ENCODE data around the gene FAM171A1.

FAM171A1 gene

GRCh38 chr10:15254808-15255648, 116.1 kb downstream of the FAM171A1 start:
- H3K27me3 ChIP-seq (ENCODE audit: control insufficient read depth in 2 of 2, insufficient read depth in 2 of 2, low read length in 2 of 2): no peaks in the 10 kb centered on the region
- no peaks in the 10 kb centered on the region for H3K9me3 ChIP-seq (ENCODE audit: control insufficient read depth in 2 of 2, low read length in 2 of 2)
- H3K9ac ChIP-seq (ENCODE audit: low read depth in 1 of 2, low read length in 2 of 2): no peak overlapping the region
- peak overlapping the region in 1 of 2 donors; percentile 2 for H3K4me3 ChIP-seq (ENCODE audit: low read length in 2 of 2)
- H3K36me3 ChIP-seq (ENCODE audit: control insufficient read depth in 2 of 2, insufficient read depth in 2 of 2, low read length in 2 of 2): peaks cover 0 to 9% of the 10 kb centered on the region in 2 donors
- H3K27ac ChIP-seq (ENCODE audit: low read depth in 2 of 2, low read length in 2 of 2): no peak overlapping the region
- no peaks in the 10 kb centered on the region for H3K4me1 ChIP-seq (ENCODE audit: control insufficient read depth in 2 of 2, insufficient read depth in 2 of 2, low read length in 2 of 2)

- Histone ChIP-seq H3K27ac (ENCODE audit: low read depth in 2 of 2, low read length in 2 of 2) (no peak overlapping the region), H3K27me3 (ENCODE audit: control insufficient read depth in 2 of 2, insufficient read depth in 2 of 2, low read length in 2 of 2) (no peaks in the 10 kb centered on the region), H3K36me3 (ENCODE audit: control insufficient read depth in 2 of 2, insufficient read depth in 2 of 2, low read length in 2 of 2) (peaks cover 0 to 9% of the 10 kb centered on the region in 2 donors), H3K9ac (ENCODE audit: low read depth in 1 of 2, low read length in 2 of 2) (no peak overlapping the region), H3K4me1 (ENCODE audit: control insufficient read depth in 2 of 2, insufficient read depth in 2 of 2, low read length in 2 of 2) (no peaks in the 10 kb centered on the region), H3K4me3 (ENCODE audit: low read length in 2 of 2) (peak overlapping the region in 1 of 2 donors; percentile 2), H3K9me3 (ENCODE audit: control insufficient read depth in 2 of 2, low read length in 2 of 2) (no peaks in the 10 kb centered on the region)
Measured at GRCh38 chr10:15253951-15254807, 116.9 kb downstream of the FAM171A1 start.

GRCh38 chr10:15252396-15252795, 118.7 kb downstream of the FAM171A1 start:
- H3K27ac ChIP-seq (ENCODE audit: low read depth in 2 of 2, low read length in 2 of 2): no peak overlapping the region
- no peaks in the 10 kb centered on the region for H3K9me3 ChIP-seq (ENCODE audit: control insufficient read depth in 2 of 2, low read length in 2 of 2)
- H3K36me3 ChIP-seq (ENCODE audit: control insufficient read depth in 2 of 2, insufficient read depth in 2 of 2, low read length in 2 of 2): peaks cover 5 to 13% of the 10 kb centered on the region in 2 donors
- H3K4me1 ChIP-seq (ENCODE audit: control insufficient read depth in 2 of 2, insufficient read depth in 2 of 2, low read length in 2 of 2): no peaks in the 10 kb centered on the region
- no peak overlapping the region for H3K4me3 ChIP-seq (ENCODE audit: low read length in 2 of 2)
- no peak overlapping the region for H3K9ac ChIP-seq (ENCODE audit: low read depth in 1 of 2, low read length in 2 of 2)
- H3K27me3 ChIP-seq (ENCODE audit: control insufficient read depth in 2 of 2, insufficient read depth in 2 of 2, low read length in 2 of 2): no peaks in the 10 kb centered on the region

- Histone ChIP-seq H3K4me3 (ENCODE audit: low read length in 2 of 2) (no peak overlapping the region), H3K27me3 (ENCODE audit: control insufficient read depth in 2 of 2, insufficient read depth in 2 of 2, low read length in 2 of 2) (no peaks in the 10 kb centered on the region), H3K9me3 (ENCODE audit: control insufficient read depth in 2 of 2, low read length in 2 of 2) (no peaks in the 10 kb centered on the region), H3K9ac (ENCODE audit: low read depth in 1 of 2, low read length in 2 of 2) (no peak overlapping the region), H3K4me1 (ENCODE audit: control insufficient read depth in 2 of 2, insufficient read depth in 2 of 2, low read length in 2 of 2) (no peaks in the 10 kb centered on the region), H3K36me3 (ENCODE audit: control insufficient read depth in 2 of 2, insufficient read depth in 2 of 2, low read length in 2 of 2) (peaks cover 5 to 15% of the 10 kb centered on the region in 2 donors), H3K27ac (ENCODE audit: low read depth in 2 of 2, low read length in 2 of 2) (no peak overlapping the region)
Measured at GRCh38 chr10:15251791-15252380, 119.2 kb downstream of the FAM171A1 start.

- H3K36me3 ChIP-seq (ENCODE audit: control insufficient read depth in 2 of 2, insufficient read depth in 2 of 2, low read length in 2 of 2): peaks cover 8% of the 10 kb centered on the region in 2 donors
- no peak overlapping the region for H3K9ac ChIP-seq (ENCODE audit: low read depth in 1 of 2, low read length in 2 of 2)
- no peak overlapping the region for H3K4me3 ChIP-seq (ENCODE audit: low read length in 2 of 2)
- no peaks in the 10 kb centered on the region for H3K9me3 ChIP-seq (ENCODE audit: control insufficient read depth in 2 of 2, low read length in 2 of 2)
- no peak overlapping the region for H3K27ac ChIP-seq (ENCODE audit: low read depth in 2 of 2, low read length in 2 of 2)
- no peaks in the 10 kb centered on the region for H3K4me1 ChIP-seq (ENCODE audit: control insufficient read depth in 2 of 2, insufficient read depth in 2 of 2, low read length in 2 of 2)
- H3K27me3 ChIP-seq (ENCODE audit: control insufficient read depth in 2 of 2, insufficient read depth in 2 of 2, low read length in 2 of 2): no peaks in the 10 kb centered on the region
Measured at GRCh38 chr10:15245530-15245929, 125.6 kb downstream of the FAM171A1 start.

- Histone ChIP-seq H3K36me3 (ENCODE audit: control insufficient read depth in 2 of 2, insufficient read depth in 2 of 2, low read length in 2 of 2) (peaks cover 6 to 8% of the 10 kb centered on the region in 2 donors), H3K27ac (ENCODE audit: low read depth in 2 of 2, low read length in 2 of 2) (no peak overlapping the region), H3K9ac (ENCODE audit: low read depth in 1 of 2, low read length in 2 of 2) (no peak overlapping the region), H3K4me1 (ENCODE audit: control insufficient read depth in 2 of 2, insufficient read depth in 2 of 2, low read length in 2 of 2) (no peaks in the 10 kb centered on the region), H3K27me3 (ENCODE audit: control insufficient read depth in 2 of 2, insufficient read depth in 2 of 2, low read length in 2 of 2) (no peaks in the 10 kb centered on the region), H3K9me3 (ENCODE audit: control insufficient read depth in 2 of 2, low read length in 2 of 2) (no peaks in the 10 kb centered on the region), H3K4me3 (ENCODE audit: low read length in 2 of 2) (no peak overlapping the region)
Measured at GRCh38 chr10:15244635-15245197, 126.4 kb downstream of the FAM171A1 start.

- no peaks in the 10 kb centered on the region for H3K4me1 ChIP-seq (ENCODE audit: control insufficient read depth in 2 of 2, insufficient read depth in 2 of 2, low read length in 2 of 2)
- no peak overlapping the region for H3K27ac ChIP-seq (ENCODE audit: low read depth in 2 of 2, low read length in 2 of 2)
- no peak overlapping the region for H3K4me3 ChIP-seq (ENCODE audit: low read length in 2 of 2)
- H3K9me3 ChIP-seq (ENCODE audit: control insufficient read depth in 2 of 2, low read length in 2 of 2): no peaks in the 10 kb centered on the region
- H3K27me3 ChIP-seq (ENCODE audit: control insufficient read depth in 2 of 2, insufficient read depth in 2 of 2, low read length in 2 of 2): no peaks in the 10 kb centered on the region
- H3K36me3 ChIP-seq (ENCODE audit: control insufficient read depth in 2 of 2, insufficient read depth in 2 of 2, low read length in 2 of 2): peaks cover 1 to 3% of the 10 kb centered on the region in 2 donors
- H3K9ac ChIP-seq (ENCODE audit: low read depth in 1 of 2, low read length in 2 of 2): no peak overlapping the region
Measured at GRCh38 chr10:15242261-15242840, 128.7 kb downstream of the FAM171A1 start.

- no peak overlapping the region for H3K9ac ChIP-seq (ENCODE audit: low read depth in 1 of 2, low read length in 2 of 2)
- H3K27ac ChIP-seq (ENCODE audit: low read depth in 2 of 2, low read length in 2 of 2): no peak overlapping the region
- H3K4me3 ChIP-seq (ENCODE audit: low read length in 2 of 2): no peak overlapping the region
- H3K9me3 ChIP-seq (ENCODE audit: control insufficient read depth in 2 of 2, low read length in 2 of 2): no peaks in the 10 kb centered on the region
- H3K36me3 ChIP-seq (ENCODE audit: control insufficient read depth in 2 of 2, insufficient read depth in 2 of 2, low read length in 2 of 2): peaks cover 0 to 3% of the 10 kb centered on the region in 2 donors
- H3K4me1 ChIP-seq (ENCODE audit: control insufficient read depth in 2 of 2, insufficient read depth in 2 of 2, low read length in 2 of 2): no peaks in the 10 kb centered on the region
- no peaks in the 10 kb centered on the region for H3K27me3 ChIP-seq (ENCODE audit: control insufficient read depth in 2 of 2, insufficient read depth in 2 of 2, low read length in 2 of 2)
Measured at GRCh38 chr10:15241306-15241705, 129.8 kb downstream of the FAM171A1 start.

- Histone ChIP-seq H3K27ac (ENCODE audit: low read depth in 2 of 2, low read length in 2 of 2) (no peak overlapping the region), H3K9ac (ENCODE audit: low read depth in 1 of 2, low read length in 2 of 2) (no peak overlapping the region), H3K4me3 (ENCODE audit: low read length in 2 of 2) (no peak overlapping the region)
Measured at GRCh38 chr10:15238555-15239335, 132.3 kb downstream of the FAM171A1 start.

More at GRCh38 chr10:15238555-15239335, 132.3 kb downstream of the FAM171A1 start:
- Histone ChIP-seq H3K27me3 (ENCODE audit: control insufficient read depth in 2 of 2, insufficient read depth in 2 of 2, low read length in 2 of 2) (no peaks in the 10 kb centered on the region), H3K4me1 (ENCODE audit: control insufficient read depth in 2 of 2, insufficient read depth in 2 of 2, low read length in 2 of 2) (no peaks in the 10 kb centered on the region), H3K9me3 (ENCODE audit: control insufficient read depth in 2 of 2, low read length in 2 of 2) (no peaks in the 10 kb centered on the region), H3K36me3 (ENCODE audit: control insufficient read depth in 2 of 2, insufficient read depth in 2 of 2, low read length in 2 of 2) (peaks cover 0 to 3% of the 10 kb centered on the region in 2 donors)
